T-helper 17 cell (primary cell): ENCODE results near the gene C22orf39. TPM values are rescaled to one million over a fixed set of nuclear protein-coding genes. Genes with fewer than 3 reads are reported as not detected.

Experiments
- ATAC-seq: fragments of 150-1000 bp; cut with Tn5 transposase; 2 replicates; pipeline ENCODE4 v1.10.0; 2021; ENCODE audit warnings: mild to moderate bottlenecking, moderate library complexity
- DNase-seq, 3 donors: peaks; one replicate each; pipeline versions ENCODE4 v3.0.0 to v3.0.0-alpha.2; 2020 to 2021
- H3K9me3 ChIP-seq: one replicate; pipeline ENCODE4 v1.7.0; 2013; ENCODE audit warnings: low read length, mild to moderate bottlenecking; ENCODE audit not compliant: control insufficient read depth, poor library complexity, severe bottlenecking
- H3K27ac Mint-ChIP-seq: one replicate; pipeline ENCODE4 v1.8.0; 2022; ENCODE audit warnings: mild to moderate bottlenecking, moderate library complexity, mixed read lengths
- H3K27me3 Mint-ChIP-seq: one replicate; pipeline ENCODE4 v1.8.0; 2022; ENCODE audit warnings: mixed read lengths
- H3K36me3 Mint-ChIP-seq: one replicate; pipeline ENCODE4 v1.8.0; 2022; ENCODE audit warnings: low read depth, mixed read lengths
- H3K4me1 Mint-ChIP-seq: one replicate; pipeline ENCODE4 v1.8.0; 2022; ENCODE audit warnings: mild to moderate bottlenecking, mixed read lengths
- H3K4me3 Mint-ChIP-seq: one replicate; pipeline ENCODE4 v1.8.0; 2022; ENCODE audit warnings: mild to moderate bottlenecking, moderate library complexity, mixed read lengths
- total RNA-seq, 4 donors: library from RNA in 2 of 4; stranded (reverse) in 2 of 4; gene quantifications; one replicate each; pipeline ENCODE4 v1.2.3 and lab custom pipeline; 2022 to 2026

Gene C22orf39
- total RNA-seq, 2 donors from 2014 or later, result 31.6 to 32.7 TPM

- Mint-ChIP-seq H3K27ac (no peak overlapping the region), H3K27me3 (no peaks in the 10 kb centered on the region), H3K4me1 (peaks cover 21% of the 10 kb centered on the region), H3K4me3 (peak overlapping the region; percentile 31), H3K36me3 (peaks cover 15% of the 10 kb centered on the region)
- no peaks in the 10 kb centered on the region for H3K9me3 ChIP-seq
- DNase-seq, result no peak
- ATAC-seq, result no peak
These were observed 42.4 kb downstream of the C22orf39 start for GRCh38 chr22:19405133-19405532.

- DNase-seq, result no peak
- no peak for ATAC-seq
- no peaks in the 10 kb centered on the region for H3K9me3 ChIP-seq
- H3K4me3 Mint-ChIP-seq, result peak overlapping the region; percentile 31
- peaks cover 21% of the 10 kb centered on the region for H3K4me1 Mint-ChIP-seq
- peaks cover 15% of the 10 kb centered on the region for H3K36me3 Mint-ChIP-seq
- no peak overlapping the region for H3K27ac Mint-ChIP-seq
- no peaks in the 10 kb centered on the region for H3K27me3 Mint-ChIP-seq
These were observed 42.8 kb downstream of the C22orf39 start for GRCh38 chr22:19404676-19405075.

GRCh38 chr22:19402642-19403191, 44.8 kb downstream of the C22orf39 start:
- H3K9me3 ChIP-seq, result no peaks in the 10 kb centered on the region
- Mint-ChIP-seq H3K4me1 (peaks cover 21% of the 10 kb centered on the region), H3K36me3 (peaks cover 15% of the 10 kb centered on the region), H3K27ac (no peak overlapping the region), H3K27me3 (no peaks in the 10 kb centered on the region), H3K4me3 (no peak overlapping the region)
- DNase-seq (no peak), ATAC-seq (no peak)

GRCh38 chr22:19401483-19401882, 46.0 kb downstream of the C22orf39 start:
- DNase-seq (no peak), ATAC-seq (no peak)
- Mint-ChIP-seq H3K27ac (no peak overlapping the region), H3K36me3 (peaks cover 15% of the 10 kb centered on the region), H3K4me3 (no peak overlapping the region), H3K4me1 (peaks cover 21% of the 10 kb centered on the region), H3K27me3 (no peaks in the 10 kb centered on the region)
- H3K9me3 ChIP-seq, result no peaks in the 10 kb centered on the region

- peak overlapping the region; percentile 82 for H3K27ac Mint-ChIP-seq
- DNase-seq, result no peak
- H3K9me3 ChIP-seq, result no peaks in the 10 kb centered on the region
- peaks cover 19% of the 10 kb centered on the region for H3K4me1 Mint-ChIP-seq
- H3K27me3 Mint-ChIP-seq, result no peaks in the 10 kb centered on the region
- H3K4me3 Mint-ChIP-seq, result no peak overlapping the region
- peaks cover 15% of the 10 kb centered on the region for H3K36me3 Mint-ChIP-seq
- ATAC-seq, result no peak
These were observed 46.6 kb downstream of the C22orf39 start for GRCh38 chr22:19400881-19401280.

GRCh38 chr22:19398652-19399051, 48.9 kb downstream of the C22orf39 start:
- H3K36me3 Mint-ChIP-seq, result peaks cover 14% of the 10 kb centered on the region
- no peak overlapping the region for H3K27ac Mint-ChIP-seq

GRCh38 chr22:19398206-19398605, 49.3 kb downstream of the C22orf39 start:
- DNase-seq, result no peak
- no peak for ATAC-seq
- Mint-ChIP-seq H3K27me3 (no peaks in the 10 kb centered on the region), H3K36me3 (peaks cover 14% of the 10 kb centered on the region), H3K27ac (no peak overlapping the region), H3K4me3 (no peak overlapping the region), H3K4me1 (peaks cover 14% of the 10 kb centered on the region)
- H3K9me3 ChIP-seq, result no peaks in the 10 kb centered on the region

More at GRCh38 chr22:19398652-19399051, 48.9 kb downstream of the C22orf39 start:
- DNase-seq, result no peak
- no peaks in the 10 kb centered on the region for H3K9me3 ChIP-seq
- Mint-ChIP-seq H3K4me1 (peaks cover 14% of the 10 kb centered on the region), H3K27me3 (no peaks in the 10 kb centered on the region), H3K4me3 (no peak overlapping the region)
- ATAC-seq, result no peak

- Mint-ChIP-seq H3K4me3 (no peak overlapping the region), H3K27me3 (no peaks in the 10 kb centered on the region), H3K4me1 (peaks cover 14% of the 10 kb centered on the region), H3K36me3 (peaks cover 14% of the 10 kb centered on the region), H3K27ac (no peak overlapping the region)
- ATAC-seq (no peak), DNase-seq (no peak)
- H3K9me3 ChIP-seq, result no peaks in the 10 kb centered on the region
These were observed 49.8 kb downstream of the C22orf39 start for GRCh38 chr22:19397734-19398104.

GRCh38 chr22:19396934-19397733, 50.4 kb downstream of the C22orf39 start:
- peaks cover 14% of the 10 kb centered on the region for H3K36me3 Mint-ChIP-seq
- no peaks in the 10 kb centered on the region for H3K9me3 ChIP-seq
- no peak for DNase-seq
- no peaks in the 10 kb centered on the region for H3K27me3 Mint-ChIP-seq
- ATAC-seq, result no peak
- H3K4me3 Mint-ChIP-seq, result no peak overlapping the region
- no peak overlapping the region for H3K27ac Mint-ChIP-seq
- peaks cover 14% of the 10 kb centered on the region for H3K4me1 Mint-ChIP-seq

- peaks cover 11% of the 10 kb centered on the region for H3K36me3 Mint-ChIP-seq
- H3K4me1 Mint-ChIP-seq, result peaks cover 9% of the 10 kb centered on the region
- DNase-seq (no peak), ATAC-seq (no peak)
- H3K27ac Mint-ChIP-seq, result no peak overlapping the region
- no peaks in the 10 kb centered on the region for H3K27me3 Mint-ChIP-seq
- H3K4me3 Mint-ChIP-seq, result no peak overlapping the region
- H3K9me3 ChIP-seq, result no peaks in the 10 kb centered on the region
These were observed 51.0 kb downstream of the C22orf39 start for GRCh38 chr22:19396561-19396933.

- DNase-seq (no peak), ATAC-seq (no peak)
- no peak overlapping the region for H3K27ac Mint-ChIP-seq
- no peaks in the 10 kb centered on the region for H3K9me3 ChIP-seq
- H3K36me3 Mint-ChIP-seq, result peaks cover 4% of the 10 kb centered on the region
- no peaks in the 10 kb centered on the region for H3K27me3 Mint-ChIP-seq
- no peaks in the 10 kb centered on the region for H3K4me1 Mint-ChIP-seq
- H3K4me3 Mint-ChIP-seq, result no peak overlapping the region
These were observed 52.2 kb downstream of the C22orf39 start for GRCh38 chr22:19395276-19395675.

- Mint-ChIP-seq H3K27me3 (no peaks in the 10 kb centered on the region), H3K4me3 (no peak overlapping the region), H3K36me3 (peaks cover 4% of the 10 kb centered on the region), H3K4me1 (no peaks in the 10 kb centered on the region), H3K27ac (no peak overlapping the region)
- DNase-seq (no peak), ATAC-seq (no peak)
- no peaks in the 10 kb centered on the region for H3K9me3 ChIP-seq
These were observed 53.0 kb downstream of the C22orf39 start for GRCh38 chr22:19394274-19395050.

GRCh38 chr22:19393704-19394103, 53.8 kb downstream of the C22orf39 start:
- no peaks in the 10 kb centered on the region for H3K4me1 Mint-ChIP-seq
- H3K9me3 ChIP-seq, result no peaks in the 10 kb centered on the region
- no peak overlapping the region for H3K4me3 Mint-ChIP-seq
- peak overlapping the region; percentile 24 for H3K27ac Mint-ChIP-seq
- H3K36me3 Mint-ChIP-seq, result peaks cover 4% of the 10 kb centered on the region
- DNase-seq (no peak), ATAC-seq (no peak)
- no peaks in the 10 kb centered on the region for H3K27me3 Mint-ChIP-seq
